GM18873 (cell line): ENCODE results near the gene ANKRD13A.
"Not testable (repeated sequence)": the region's sequence is repeated elsewhere in the genome, so short reads cannot be mapped to it uniquely, and the experiment has no call there.

Experiments
- ATAC-seq: cut with Tn5 transposase; IDR thresholded peaks from one replicate; pipeline ENCODE4 v1.9.1; 2021; ENCODE audit warnings: mild to moderate bottlenecking, moderate library complexity, moderate number of reproducible peaks; ENCODE audit not compliant: unreplicated experiment, low FRiP score

Gene ANKRD13A

DNA sequence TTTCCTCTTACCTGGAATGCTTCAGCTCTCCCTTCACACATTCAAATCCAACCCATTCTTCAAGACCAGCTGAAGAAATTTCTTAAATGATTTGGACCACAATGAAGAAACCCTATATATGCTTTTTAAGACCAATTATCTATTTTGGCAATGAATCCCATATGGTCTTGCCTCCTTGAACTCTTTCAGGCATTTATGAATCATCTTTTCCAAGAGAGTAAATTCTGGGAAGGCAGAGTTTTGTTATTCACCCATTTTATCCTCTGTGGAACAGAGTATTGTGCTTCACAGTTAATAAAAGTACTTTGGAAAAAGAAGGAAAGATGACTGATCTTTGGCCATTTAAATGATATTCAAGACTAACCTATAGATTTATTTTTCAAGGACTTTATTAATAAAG, 17.0 kb upstream of the ANKRD13A start:
- no peak for ATAC-seq

DNA sequence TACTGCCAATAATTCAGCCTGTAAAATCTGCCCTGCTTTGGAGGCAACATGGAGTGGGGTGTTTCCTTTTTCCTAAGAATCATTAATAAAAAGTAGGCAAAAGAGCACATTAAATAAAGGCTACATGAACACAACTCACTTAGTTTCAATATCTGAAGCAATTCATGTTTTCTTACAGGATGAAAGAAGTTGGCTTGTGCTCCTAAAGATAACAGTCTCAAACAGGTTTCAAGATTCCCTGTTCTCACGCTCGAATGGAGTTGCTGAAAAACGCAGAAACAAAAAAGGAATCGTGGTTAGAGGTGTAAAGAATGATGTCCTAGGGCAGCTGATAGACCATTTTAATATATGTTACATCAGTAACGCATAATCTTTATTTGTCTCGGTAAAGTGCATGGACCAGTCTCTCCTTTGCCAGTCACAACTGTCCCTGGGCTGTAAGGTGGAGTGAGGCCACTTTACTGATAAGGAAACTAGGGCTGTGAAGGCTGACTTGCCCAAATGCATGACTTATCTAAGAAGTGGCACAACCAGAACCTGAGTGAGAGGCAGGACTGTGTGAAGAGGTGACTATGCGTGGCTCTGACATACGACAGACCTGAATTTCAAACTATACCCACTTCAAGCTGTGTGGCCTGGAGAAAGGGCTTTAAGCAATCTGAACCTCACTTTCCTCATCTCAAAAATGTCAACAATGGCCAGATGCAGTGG, 15.6 kb upstream of the ANKRD13A start:
- ATAC-seq, result no peak

DNA sequence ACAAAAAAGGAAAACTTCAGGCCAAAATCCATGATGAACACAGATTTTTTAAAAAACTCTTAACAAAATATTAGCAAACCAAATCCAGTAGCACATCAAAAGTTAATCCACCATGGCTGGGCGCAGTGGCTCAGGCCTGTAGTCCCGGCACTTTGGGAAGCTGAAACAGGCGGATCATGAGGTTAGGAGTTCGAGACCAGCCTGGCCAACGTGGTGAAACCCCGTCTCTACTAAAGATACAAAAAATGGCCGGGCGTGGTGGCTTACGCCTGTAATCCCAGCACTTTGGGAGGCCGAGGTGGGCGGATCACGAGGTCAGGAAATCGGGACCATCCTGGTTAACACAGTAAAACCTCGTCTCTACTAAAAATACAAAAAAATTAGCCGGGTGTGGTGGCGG, 13.0 kb upstream of the ANKRD13A start:
- not testable (repeated sequence) for ATAC-seq

DNA sequence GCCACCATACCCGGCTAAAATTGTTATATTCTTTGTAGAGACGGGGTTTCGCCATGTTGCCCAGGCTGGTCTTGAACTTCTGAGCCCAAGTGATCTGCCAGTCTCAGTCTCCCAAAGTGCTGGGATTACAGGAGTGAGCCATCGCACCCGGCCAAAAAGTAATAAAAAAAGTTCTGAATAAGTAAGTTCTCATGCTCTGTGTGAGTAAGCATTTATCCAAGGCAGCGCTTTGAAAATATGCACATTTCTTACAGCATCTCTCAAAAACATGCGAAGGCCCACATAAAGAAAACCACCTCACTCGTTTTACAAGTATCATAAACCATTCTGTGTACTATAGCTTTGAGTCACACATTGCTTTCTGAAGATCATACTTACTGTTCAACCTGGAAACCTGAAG, 11.6 kb upstream of the ANKRD13A start:
- ATAC-seq, result no peak

DNA sequence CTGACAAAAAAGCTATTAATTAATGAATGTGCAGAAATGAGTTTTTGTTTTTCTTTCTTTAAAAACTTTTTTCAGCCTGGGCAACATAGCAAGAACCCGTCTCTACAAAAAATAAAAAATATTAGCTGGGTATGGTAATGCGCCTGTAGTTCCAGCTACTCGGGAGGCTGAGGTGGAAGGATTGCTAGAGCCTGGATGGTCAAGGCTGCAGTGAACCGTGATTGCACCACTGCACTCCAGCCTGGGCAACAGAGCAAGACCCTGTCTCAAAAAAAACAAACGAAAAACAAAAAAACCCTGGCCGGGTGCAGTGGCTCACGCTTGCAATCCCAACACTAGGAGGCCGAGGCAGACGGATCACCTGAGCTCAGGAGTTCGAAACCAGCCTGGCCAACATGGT, 11.0 kb upstream of the ANKRD13A start:
- no peak for ATAC-seq

DNA sequence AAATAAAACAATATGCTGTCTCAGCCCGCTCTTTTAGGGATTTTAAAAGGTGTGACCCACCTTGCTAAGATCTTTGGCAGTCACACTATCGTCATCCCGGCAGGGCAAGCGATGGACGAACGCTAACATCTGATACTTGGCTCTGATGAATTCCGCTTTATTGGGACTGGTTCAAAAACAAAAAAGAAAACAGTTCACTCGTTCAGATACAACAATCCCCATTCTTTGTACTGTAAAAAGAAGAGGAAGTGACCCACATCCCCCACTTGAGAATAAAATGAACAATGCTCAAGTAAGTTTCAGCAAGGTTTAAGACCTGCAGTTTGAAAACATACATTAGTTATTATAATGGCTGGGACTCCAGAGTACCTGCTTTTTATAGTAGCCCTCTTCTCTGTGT, 10.3 kb upstream of the ANKRD13A start:
- no peak for ATAC-seq

DNA sequence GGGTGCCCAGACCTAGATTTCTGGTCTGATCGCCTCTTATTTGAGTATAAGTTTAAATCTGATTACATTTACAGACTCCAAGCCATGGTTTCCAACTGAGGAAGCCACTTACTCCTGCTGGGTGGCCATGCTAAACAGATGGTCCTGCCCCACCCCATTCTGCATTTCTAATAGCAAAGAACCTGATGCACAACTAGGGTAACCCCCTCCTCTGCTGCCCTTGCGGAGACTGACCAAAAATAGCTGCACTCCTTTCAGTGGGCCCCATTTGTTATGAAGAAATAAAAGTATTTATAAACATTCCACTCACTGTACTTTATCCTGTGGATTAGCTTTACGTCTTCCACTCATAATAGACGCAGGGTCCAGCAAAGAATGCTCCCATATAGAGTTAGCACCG, 9.8 kb upstream of the ANKRD13A start:
- ATAC-seq, result no peak

DNA sequence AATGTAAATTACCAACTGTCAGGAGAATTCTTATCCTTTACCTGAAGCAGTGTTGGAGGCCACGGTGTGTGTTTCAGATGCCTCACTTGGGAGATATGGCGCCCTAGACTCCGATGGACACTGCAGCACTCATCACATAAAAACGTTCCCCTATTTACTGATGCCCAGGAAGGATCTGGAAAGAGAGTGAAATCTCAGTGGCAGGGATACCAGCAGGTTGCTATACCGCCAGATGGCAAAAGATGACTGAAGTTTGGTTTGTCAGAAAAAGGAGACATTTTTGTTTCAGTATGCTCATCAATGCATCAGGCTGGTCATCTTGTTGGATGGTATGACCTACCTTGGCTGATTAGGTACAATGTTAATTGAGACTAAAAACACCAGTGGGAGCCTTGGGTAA, 7.6 kb upstream of the ANKRD13A start:
- no peak for ATAC-seq

DNA sequence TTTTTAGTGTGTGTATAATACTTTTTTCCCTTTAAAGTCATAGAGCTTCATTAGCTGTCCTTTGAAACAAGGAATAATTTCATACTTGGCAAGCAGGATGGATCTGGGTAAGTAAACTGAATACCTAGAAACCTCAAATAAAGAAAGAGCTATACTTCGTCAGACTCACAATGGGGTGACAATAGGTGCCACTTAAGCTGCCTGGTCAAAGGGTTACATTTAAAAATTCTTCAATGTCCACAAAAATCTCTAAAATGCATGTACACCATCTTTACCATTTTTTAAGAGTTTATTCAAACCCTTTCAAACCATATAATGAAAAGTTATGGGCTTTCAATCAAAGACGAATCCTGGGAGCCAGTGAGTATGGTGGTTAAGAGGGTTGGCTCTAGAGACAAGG, 6.1 kb upstream of the ANKRD13A start:
- ATAC-seq, result no peak

DNA sequence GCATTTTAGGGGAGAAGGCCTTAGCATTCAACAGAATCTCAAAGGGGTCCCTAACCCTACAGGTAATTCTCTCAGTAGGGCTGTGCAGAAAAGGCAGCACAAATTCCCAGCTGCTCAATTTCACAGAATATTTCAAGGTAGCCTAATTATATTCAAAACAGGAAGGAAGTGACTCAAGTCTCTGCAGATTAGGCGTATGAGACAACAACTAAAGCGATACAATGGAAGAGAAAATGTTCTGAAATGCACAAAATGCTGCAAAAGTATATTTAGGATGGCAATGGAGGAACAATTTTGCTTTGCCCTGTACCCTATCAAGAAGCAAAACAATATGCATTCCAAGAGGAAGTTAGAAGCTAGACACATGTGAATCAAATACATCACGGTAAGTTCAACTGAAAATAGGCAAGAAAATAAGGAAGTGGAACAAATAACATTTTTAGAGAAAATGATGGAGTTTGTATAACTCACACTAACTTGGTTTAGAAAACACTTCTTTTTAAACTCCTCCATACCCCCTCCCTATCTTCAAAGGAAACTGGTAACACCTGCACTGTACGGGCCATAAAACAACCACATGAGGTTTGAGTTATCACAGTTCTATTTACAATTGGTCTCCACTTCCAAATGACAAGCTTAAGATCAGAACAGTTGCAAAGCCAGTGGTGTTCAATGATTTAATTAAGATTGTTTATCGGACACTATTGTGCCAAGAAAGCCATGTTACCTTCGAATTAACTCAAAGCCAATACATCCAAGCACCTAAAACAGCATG, 4.6 kb upstream of the ANKRD13A start:
- ATAC-seq, result no peak

DNA sequence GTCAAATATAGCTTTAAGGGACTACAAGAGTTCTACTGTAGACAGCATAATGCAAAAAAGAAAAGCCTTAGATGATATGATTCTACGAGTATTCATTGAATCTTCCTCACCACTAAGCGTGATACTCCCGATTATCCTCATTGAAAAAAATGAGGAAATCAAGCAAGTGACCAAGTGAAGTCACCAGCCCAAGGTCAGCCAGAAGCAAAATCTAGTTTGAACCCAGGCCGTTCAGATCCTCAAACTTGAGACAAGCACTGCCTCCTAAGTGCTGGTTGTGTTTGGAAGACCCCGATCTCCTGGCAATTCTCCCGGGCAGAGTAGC, 3.9 kb upstream of the ANKRD13A start:
- no peak for ATAC-seq

DNA sequence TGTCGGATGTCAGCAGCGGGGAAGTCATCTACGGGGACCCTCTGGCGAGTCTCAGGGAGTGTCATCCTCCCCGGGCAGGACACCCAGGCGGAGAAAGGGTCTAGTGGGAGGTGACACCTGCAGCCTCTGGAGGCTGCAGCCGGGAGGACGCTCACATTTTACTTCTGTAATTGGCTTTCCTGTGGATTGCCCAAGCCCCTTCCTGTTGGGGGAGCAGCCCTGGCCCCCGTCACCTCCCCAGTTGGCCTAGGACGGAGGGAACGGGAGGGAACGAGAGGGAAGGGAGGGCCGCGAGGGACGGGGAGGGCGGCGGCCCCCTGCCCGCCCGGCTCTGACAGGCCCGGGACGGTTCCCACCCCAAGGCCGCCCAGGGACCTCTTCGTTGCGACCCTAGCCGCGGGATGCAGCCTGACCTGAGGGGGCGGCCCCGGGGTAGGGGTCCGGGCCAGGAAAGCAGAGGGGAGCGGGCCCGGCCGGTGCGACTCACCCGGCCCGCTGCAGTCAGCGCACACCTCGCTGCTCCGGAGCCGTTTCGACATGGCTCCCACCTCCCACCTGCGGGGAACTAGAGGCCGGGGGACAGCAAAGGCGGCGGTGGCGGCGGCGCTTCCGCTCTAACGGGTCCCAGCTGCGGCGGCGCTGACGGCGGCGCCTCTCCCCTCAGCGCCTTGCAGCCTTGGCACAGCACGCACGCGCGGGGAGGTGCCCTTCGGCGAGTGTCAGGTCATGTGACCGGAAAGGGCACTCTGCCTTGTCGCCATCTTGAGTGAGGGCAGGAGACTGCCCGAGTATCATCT, 3.3 kb upstream of the ANKRD13A start, which contains the start of gene GIT2:
TSS of gene GIT2 (minus strand) at position 683 of the 797 bp plus-strand sequence. CDS start at position 539, 144 bp downstream.
- ATAC-seq, result peak; percentile 42

DNA sequence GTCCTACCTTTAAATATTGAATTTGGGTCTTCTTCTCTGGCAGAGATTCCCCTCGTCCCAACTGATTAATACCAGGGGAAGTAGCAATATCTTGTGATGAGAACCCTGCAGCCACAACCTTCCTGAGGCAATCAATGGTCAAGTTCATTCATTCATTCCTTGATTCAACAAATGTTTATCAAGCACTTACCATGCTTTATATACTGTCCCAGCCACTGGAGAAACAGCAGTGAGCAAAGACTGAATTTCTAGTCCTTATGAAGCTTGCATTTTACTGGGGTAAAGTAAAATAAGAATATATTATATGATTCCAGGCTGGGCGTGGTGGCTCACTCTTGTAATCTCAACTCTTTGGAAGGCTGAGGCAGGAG, 2.8 kb upstream of the ANKRD13A start:
- no peak for ATAC-seq

DNA sequence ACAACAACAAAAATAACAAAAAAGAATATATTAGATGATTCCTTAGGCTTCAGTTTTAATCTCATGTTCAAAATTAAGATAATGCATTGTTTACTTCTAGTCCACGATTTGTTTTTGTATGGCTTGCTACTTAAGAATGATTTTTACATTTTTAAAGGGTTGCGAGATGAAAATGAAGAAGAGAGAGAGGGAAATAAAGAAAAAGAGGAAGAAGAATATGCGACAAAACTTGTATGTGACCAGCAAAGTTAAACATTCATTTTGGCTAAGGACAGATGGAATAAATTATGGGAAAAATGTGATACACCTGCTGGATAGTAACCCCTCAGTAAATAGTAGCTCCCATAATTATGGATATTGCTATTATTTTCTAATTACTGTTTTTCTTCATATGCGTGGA, 1.8 kb upstream of the ANKRD13A start:
- no peak for ATAC-seq

DNA sequence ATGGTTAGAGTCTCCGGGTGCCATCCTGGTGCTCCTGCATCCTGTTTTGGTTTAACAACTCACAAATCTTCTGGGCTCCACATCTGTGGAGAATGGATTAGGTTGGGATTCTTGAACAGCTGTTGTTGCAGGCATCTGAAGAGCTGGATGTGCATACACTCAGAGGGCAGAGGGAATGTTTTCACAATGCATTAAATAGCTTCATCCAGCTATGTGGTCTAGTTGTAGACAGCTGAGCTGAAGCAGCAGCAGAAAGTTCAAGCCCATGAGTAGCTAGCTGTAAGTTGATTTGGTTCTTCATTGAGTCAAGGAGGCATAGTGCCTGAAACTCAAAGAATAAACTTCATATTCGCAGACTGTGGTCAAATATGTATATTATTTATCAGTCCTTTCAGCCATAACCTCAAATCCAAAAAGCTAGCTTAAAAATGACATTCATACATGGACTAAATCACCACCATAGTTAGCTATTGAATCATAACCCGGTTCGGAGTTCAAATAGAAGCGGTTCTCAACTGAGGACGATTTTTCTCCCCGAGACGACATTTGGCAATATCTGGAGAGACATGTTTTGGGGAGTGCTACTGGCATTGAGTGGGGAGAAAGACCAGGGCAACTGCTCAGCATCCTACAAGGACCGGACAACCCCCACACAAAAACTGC, 858 bp upstream of the ANKRD13A start:
- no peak for ATAC-seq

DNA sequence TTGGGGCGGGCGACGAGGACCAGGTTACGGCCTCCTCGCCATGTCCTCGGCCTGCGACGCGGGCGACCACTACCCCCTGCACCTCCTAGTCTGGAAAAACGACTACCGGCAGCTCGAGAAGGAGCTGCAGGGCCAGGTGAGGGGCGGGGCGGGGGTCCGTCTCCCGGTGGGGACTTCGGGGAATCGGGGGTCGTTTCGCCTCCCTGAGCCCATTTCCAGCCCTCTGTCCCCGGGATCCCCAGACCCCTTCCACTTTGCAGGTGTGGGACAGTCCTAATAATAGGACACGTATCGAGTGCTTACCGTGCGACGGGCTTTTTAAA, 380 bp downstream of the ANKRD13A start:
- no peak for ATAC-seq

DNA sequence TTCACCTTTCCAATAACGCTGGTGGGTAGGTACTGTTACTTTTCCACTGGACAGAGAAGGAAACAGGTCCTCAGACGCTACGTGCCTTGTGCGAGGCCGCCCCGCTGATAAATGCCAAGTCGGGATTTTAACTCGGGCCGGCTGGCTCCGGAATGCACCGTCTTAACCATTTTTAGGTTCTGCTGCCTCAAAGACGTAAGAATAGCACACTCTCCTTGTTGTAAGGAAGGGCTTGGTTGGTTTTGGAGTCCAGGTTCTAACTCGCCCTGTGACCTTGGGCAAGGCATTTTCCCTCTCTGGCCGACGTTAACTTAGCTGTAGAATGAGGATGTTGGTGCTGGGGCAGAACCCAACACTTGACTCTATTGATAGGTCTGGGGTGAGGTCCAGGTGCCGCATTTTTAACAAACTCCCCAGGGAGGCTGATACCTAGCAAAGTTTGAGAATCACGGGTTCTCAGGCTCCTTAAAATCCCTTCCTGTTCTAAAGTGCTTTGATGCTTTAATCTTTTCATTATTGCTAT, 814 bp downstream of the ANKRD13A start:
- no peak for ATAC-seq

DNA sequence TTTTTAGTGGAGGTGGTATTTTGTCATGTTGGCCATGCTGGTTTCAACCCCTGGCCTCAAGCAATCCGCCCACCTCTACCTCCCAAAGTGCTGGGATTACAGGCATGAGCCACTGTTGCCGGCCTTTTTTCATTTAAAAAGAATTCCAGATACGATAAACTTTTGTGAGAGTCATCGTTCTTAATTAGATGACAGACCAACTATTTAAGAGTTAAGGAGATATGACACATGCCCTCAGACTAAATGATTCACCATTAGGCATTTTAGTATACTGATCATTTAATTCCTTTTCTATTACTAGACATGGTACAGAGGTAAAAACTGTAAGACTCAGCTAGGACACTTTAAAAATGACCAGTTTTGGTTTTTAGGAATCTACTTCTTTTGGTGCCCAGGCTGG, 2.4 kb downstream of the ANKRD13A start:
- ATAC-seq, result no peak

DNA sequence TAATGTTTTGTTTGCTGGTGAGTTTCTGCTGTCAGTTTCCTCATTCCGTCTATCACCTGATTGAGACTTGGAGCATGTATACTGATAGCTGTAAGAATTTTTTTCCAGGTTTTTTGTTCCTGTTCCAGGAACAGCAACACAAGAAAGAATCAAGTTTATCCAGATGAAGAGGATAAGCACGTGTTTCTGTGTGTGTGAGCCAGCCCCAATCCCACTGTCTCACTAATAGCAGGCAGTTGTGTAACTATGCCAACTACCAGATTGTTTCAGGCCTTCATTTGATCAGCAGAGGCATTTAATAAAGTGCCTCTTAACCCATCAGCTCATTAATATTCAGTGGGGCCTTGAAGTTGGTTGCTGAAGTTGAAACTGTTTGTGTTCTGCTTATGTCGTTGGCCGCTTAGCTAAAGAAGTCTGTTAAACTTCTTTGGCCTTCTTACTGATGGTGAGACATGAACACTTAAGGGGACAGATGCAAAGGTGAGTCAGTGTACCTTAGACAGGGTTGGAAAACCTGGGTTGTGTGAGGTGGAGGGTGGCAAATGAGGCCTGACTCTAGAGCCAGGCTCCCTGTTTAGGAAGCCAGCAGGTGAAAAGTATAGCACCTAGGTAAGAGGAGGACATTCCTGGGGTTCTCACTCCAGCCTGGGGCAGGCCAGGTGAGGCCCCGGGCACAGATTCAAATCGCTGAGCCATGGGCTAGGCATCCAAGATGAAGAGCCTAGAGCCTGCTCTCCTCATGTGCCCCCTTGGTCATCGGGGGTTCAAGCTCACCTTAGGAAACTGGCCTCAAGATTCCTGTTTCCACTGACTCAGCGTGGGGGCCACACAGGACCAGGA, 3.7 kb downstream of the ANKRD13A start:
- no peak for ATAC-seq

DNA sequence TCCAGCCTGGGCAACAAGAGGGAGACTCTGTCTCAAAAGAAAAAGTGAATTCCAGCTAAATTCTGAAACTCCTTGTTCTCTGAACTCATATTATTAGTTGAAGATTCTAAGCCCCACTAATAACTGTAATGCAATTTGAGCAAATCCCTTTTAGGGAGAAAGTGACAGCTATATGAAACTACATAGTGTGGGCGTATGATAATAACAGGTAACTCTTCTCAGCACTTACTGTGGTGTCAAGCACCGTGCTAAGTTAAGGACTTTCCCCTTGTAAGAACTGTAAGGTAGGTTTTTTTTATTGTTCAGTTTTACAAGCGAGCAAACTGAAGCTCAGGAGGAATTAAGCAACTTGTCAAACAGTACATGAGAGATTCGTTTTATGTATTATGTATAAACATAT, 5.4 kb downstream of the ANKRD13A start:
- ATAC-seq, result no peak
